KMS-11 (cell line): ENCODE data around the gene NDUFB7.
"Not testable (repeated sequence)": the region's sequence is repeated elsewhere in the genome, so short reads cannot be mapped to it uniquely, and the experiment has no call there.

Experiments
- H2AFZ ChIP-seq: fragments of 200-600 bp; sonication (generic); 2 replicates; pipeline ENCODE4 v1.6.1; 2016; ENCODE audit warnings: antibody characterized with exemption, mixed run types, low read depth
- H3K27ac ChIP-seq: fragments of 200-600 bp; sonication (generic); 2 replicates; pipeline ENCODE4 v1.6.1; 2016; ENCODE audit warnings: mild to moderate bottlenecking, mixed run types
- H3K27me3 ChIP-seq: fragments of 200-600 bp; sonication (generic); 2 replicates; pipeline ENCODE4 v1.6.1; 2017; ENCODE audit warnings: mild to moderate bottlenecking, low read depth, mixed run types, moderate library complexity; ENCODE audit not compliant: insufficient read depth
- H3K36me3 ChIP-seq: fragments of 200-600 bp; sonication (generic); 2 replicates; pipeline ENCODE4 v1.6.1; 2017; ENCODE audit warnings: mild to moderate bottlenecking, mixed run types; ENCODE audit not compliant: insufficient read depth
- H3K4me1 ChIP-seq: fragments of 200-600 bp; sonication (generic); 2 replicates; pipeline ENCODE4 v1.6.1; 2016; ENCODE audit warnings: mild to moderate bottlenecking, low read depth, mixed run types; ENCODE audit not compliant: poor library complexity, severe bottlenecking
- H3K4me2 ChIP-seq: fragments of 200-600 bp; sonication (generic); 2 replicates; pipeline ENCODE4 v1.7.0; 2016; ENCODE audit warnings: mild to moderate bottlenecking, mixed run types
- H3K4me3 ChIP-seq: fragments of 200-600 bp; sonication (generic); IDR thresholded peaks from 2 replicates; pipeline ENCODE4 v1.6.1; 2017; ENCODE audit warnings: low read depth, low read length, mixed read lengths; ENCODE audit not compliant: insufficient read depth
- H3K79me2 ChIP-seq: fragments of 200-600 bp; sonication (generic); 2 replicates; pipeline ENCODE4 v1.6.1; 2016; ENCODE audit warnings: low read depth, mixed run types; ENCODE audit not compliant: insufficient read depth
- H3K9ac ChIP-seq: fragments of 200-600 bp; sonication (generic); 2 replicates; pipeline ENCODE4 v1.6.1; 2016; ENCODE audit warnings: mild to moderate bottlenecking, mixed run types
- H4K20me1 ChIP-seq: fragments of 200-600 bp; sonication (generic); 2 replicates; pipeline ENCODE4 v1.6.1; 2016; ENCODE audit warnings: mild to moderate bottlenecking, mixed run types; ENCODE audit not compliant: insufficient read depth
- CTCF ChIP-seq: fragments of 200-600 bp; sonication (generic); conservative IDR thresholded peaks from 2 replicates; pipeline ENCODE4 v1.6.1; 2017; ENCODE audit warnings: low read depth, mild to moderate bottlenecking, antibody characterized with exemption, low read length, moderate library complexity, mixed read lengths

The NDUFB7 gene

GRCh38 chr19:14544977-14545715 is 26.7 kb downstream of the NDUFB7 start:
- TF ChIP-seq CTCF: no peak
- H4K20me1 ChIP-seq: no peaks in the 10 kb centered on the region
- H3K36me3 ChIP-seq: no peaks in the 10 kb centered on the region
- no peak overlapping the region for H3K9ac ChIP-seq
- no peaks in the 10 kb centered on the region; the same call in 1 of the 2 replicates for H3K79me2 ChIP-seq
- no peak overlapping the region for H3K4me2 ChIP-seq
- H3K4me1 ChIP-seq: no peaks in the 10 kb centered on the region
- no peak overlapping the region for H3K27ac ChIP-seq
- H2AFZ ChIP-seq: no peak overlapping the region
- H3K27me3 ChIP-seq: no peaks in the 10 kb centered on the region
- H3K4me3 ChIP-seq: no peak overlapping the region

GRCh38 chr19:14544047-14544446 is 27.8 kb downstream of the NDUFB7 start:
- TF ChIP-seq CTCF: no peak
- Histone ChIP-seq H3K36me3 (no peaks in the 10 kb centered on the region), H3K79me2 (no peaks in the 10 kb centered on the region; the same call in 1 of the 2 replicates), H2AFZ (no peak overlapping the region), H3K27ac (no peak overlapping the region), H3K4me3 (no peak overlapping the region), H3K9ac (no peak overlapping the region), H3K4me2 (no peak overlapping the region), H3K27me3 (no peaks in the 10 kb centered on the region), H3K4me1 (no peaks in the 10 kb centered on the region), H4K20me1 (no peaks in the 10 kb centered on the region)

- H3K79me2 ChIP-seq: peaks cover 7% of the 10 kb centered on the region; the same call in 1 of the 2 replicates
- H4K20me1 ChIP-seq: no peaks in the 10 kb centered on the region
- H3K36me3 ChIP-seq: no peaks in the 10 kb centered on the region
- H3K27me3 ChIP-seq: no peaks in the 10 kb centered on the region
- no peaks in the 10 kb centered on the region for H3K4me1 ChIP-seq
- H2AFZ ChIP-seq: no peak overlapping the region
- no peak overlapping the region for H3K4me3 ChIP-seq
- H3K9ac ChIP-seq: no peak overlapping the region
- H3K27ac ChIP-seq: no peak overlapping the region
- H3K4me2 ChIP-seq: no peak overlapping the region
- TF ChIP-seq CTCF: no peak
Observed at GRCh38 chr19:14542711-14543328, 29.0 kb downstream of the NDUFB7 start.

- not testable (repeated sequence) for H4K20me1 ChIP-seq, H3K27me3 ChIP-seq, H3K4me1 ChIP-seq, H3K9ac ChIP-seq, H3K27ac ChIP-seq, H3K4me2 ChIP-seq, H3K4me3 ChIP-seq, H2AFZ ChIP-seq, H3K36me3 ChIP-seq
- peaks cover 12% of the 10 kb centered on the region; the same call in 1 of the 2 replicates for H3K79me2 ChIP-seq
Observed at GRCh38 chr19:14541979-14542378, 29.9 kb downstream of the NDUFB7 start.
